GM23338 (cell line): Measurements from ENCODE around the gene MAST4. TPM values are rescaled to one million over a fixed set of nuclear protein-coding genes. Genes with fewer than 3 reads are reported as not detected.

ENCODE experiments used
- ATAC-seq: fragments of 200-7000 bp; cut with Tn5 transposase; 3 replicates; pipeline ENCODE4 v1.9.1; 2020
- DNase-seq: peaks from one replicate; pipeline ENCODE4 v3.0.0-alpha.2; 2015; ENCODE audit warnings: low spot score
- H2AFZ ChIP-seq: fragments of 200-600 bp; sonication (generic); 2 replicates; pipeline ENCODE4 v1.8.0; 2016; ENCODE audit warnings: antibody characterized with exemption, mild to moderate bottlenecking, moderate library complexity
- H3F3A ChIP-seq: fragments of 200-600 bp; sonication (generic); replicated peaks from 2 replicates; pipeline ENCODE4 v1.8.0; 2017; ENCODE audit warnings: antibody characterized with exemption, mixed run types, low read depth
- H3K27ac ChIP-seq: fragments of 200-600 bp; sonication (generic); 2 replicates; pipeline ENCODE4 v1.6.1; 2016; ENCODE audit warnings: low read depth
- H3K27me3 ChIP-seq: fragments of 200-600 bp; sonication (generic); 2 replicates; pipeline ENCODE4 v1.8.0; 2016; ENCODE audit warnings: mild to moderate bottlenecking, mixed run types, moderate library complexity; ENCODE audit not compliant: insufficient read depth
- H3K36me3 ChIP-seq: fragments of 200-600 bp; sonication (generic); 2 replicates; pipeline ENCODE4 v1.8.0; 2016; ENCODE audit warnings: mild to moderate bottlenecking; ENCODE audit not compliant: insufficient read depth
- H3K4me1 ChIP-seq: fragments of 200-600 bp; sonication (generic); 2 replicates; pipeline ENCODE4 v1.8.0; 2016; ENCODE audit warnings: mild to moderate bottlenecking, moderate library complexity; ENCODE audit not compliant: insufficient read depth
- H3K4me2 ChIP-seq: fragments of 200-600 bp; sonication (generic); 2 replicates; pipeline ENCODE4 v1.7.1; 2017; ENCODE audit warnings: mixed run types
- H3K4me3 ChIP-seq: fragments of 200-600 bp; sonication (generic); 2 replicates; pipeline ENCODE4 v1.6.1; 2016; ENCODE audit warnings: mixed run types
- H3K79me2 ChIP-seq: fragments of 200-600 bp; sonication (generic); replicated peaks from 2 replicates; pipeline ENCODE4 v1.8.0; 2017; ENCODE audit warnings: mild to moderate bottlenecking; ENCODE audit not compliant: insufficient read depth
- H3K9me2 ChIP-seq: fragments of 200-600 bp; sonication (generic); 2 replicates; pipeline ENCODE4 v1.8.0; 2017; ENCODE audit not compliant: insufficient read depth
- H4K20me1 ChIP-seq: fragments of 200-600 bp; sonication (generic); replicated peaks from 2 replicates; pipeline ENCODE4 v1.8.0; 2017; ENCODE audit warnings: mild to moderate bottlenecking; ENCODE audit not compliant: insufficient read depth
- H3K27ac Mint-ChIP-seq: 2 replicates; pipeline ENCODE4 v1.8.0; 2020; ENCODE audit warnings: inconsistent platforms, mild to moderate bottlenecking, moderate library complexity, mixed read lengths
- H3K27me3 Mint-ChIP-seq: 3 replicates; pipeline ENCODE4 v1.8.0; 2022; ENCODE audit warnings: low read depth, mild to moderate bottlenecking, moderate library complexity, mixed read lengths, inconsistent platforms; ENCODE audit not compliant: insufficient read depth, poor library complexity
- H3K36me3 Mint-ChIP-seq: 3 replicates; pipeline ENCODE4 v1.8.0; 2021; ENCODE audit warnings: low read depth, mild to moderate bottlenecking, inconsistent platforms, moderate library complexity, mixed read lengths
- H3K4me1 Mint-ChIP-seq: 3 replicates; pipeline ENCODE4 v1.8.0; 2020; ENCODE audit warnings: mild to moderate bottlenecking, inconsistent platforms, mixed read lengths
- H3K4me3 Mint-ChIP-seq: 3 replicates; pipeline ENCODE4 v1.8.0; 2021; ENCODE audit warnings: moderate library complexity, mild to moderate bottlenecking, inconsistent platforms, mixed read lengths
- H3K9me3 Mint-ChIP-seq: 3 replicates; pipeline ENCODE4 v1.8.0; 2020; ENCODE audit warnings: moderate library complexity, mild to moderate bottlenecking, inconsistent platforms, mixed read lengths
- CTCF ChIP-seq, 2 experiments: fragments of 200-600 bp in 1 of 2; sonication (generic) in 1 of 2; conservative IDR thresholded peaks; 2 replicates each; pipeline versions ENCODE4 v1.5.1 to v1.6.1; 2016 to 2017; ENCODE audit warnings: antibody characterized with exemption in 2 of 2, low read depth in 2 of 2, mild to moderate bottlenecking in 2 of 2, moderate library complexity in 1 of 2
- ETS1 ChIP-seq: IDR thresholded peaks from 2 replicates; pipeline ENCODE4 v1.6.1; 2016; ENCODE audit warnings: antibody characterized with exemption
- EZH2 ChIP-seq: fragments of 200-600 bp; sonication (generic); IDR thresholded peaks from one replicate; pipeline ENCODE4 v1.8.0; 2017; ENCODE audit warnings: antibody characterized with exemption, mild to moderate bottlenecking, low read depth; ENCODE audit not compliant: unreplicated experiment
- EZH2phosphoT487 ChIP-seq: fragments of 200-600 bp; sonication (generic); IDR thresholded peaks from one replicate; pipeline ENCODE4 v1.8.1; 2018; ENCODE audit warnings: antibody characterized with exemption; ENCODE audit not compliant: unreplicated experiment
- JUNB ChIP-seq: IDR thresholded peaks from one replicate; pipeline ENCODE4 v1.6.1; 2016; ENCODE audit warnings: antibody characterized with exemption; ENCODE audit not compliant: unreplicated experiment
- NANOG ChIP-seq: IDR thresholded peaks from 2 replicates; pipeline ENCODE4 v1.6.1; 2016; ENCODE audit warnings: antibody characterized with exemption, borderline replicate concordance
- REST ChIP-seq: IDR thresholded peaks from one replicate; pipeline ENCODE4 v1.6.1; 2018; ENCODE audit warnings: antibody characterized with exemption; ENCODE audit not compliant: unreplicated experiment
- STAT1 ChIP-seq: IDR thresholded peaks from one replicate; pipeline ENCODE4 v1.6.1; 2016; ENCODE audit warnings: antibody characterized with exemption; ENCODE audit not compliant: unreplicated experiment
- ZNF114 ChIP-seq: fragments of 250-450 bp; sonication (Bioruptor Pico); IDR thresholded peaks from 2 replicates; pipeline ENCODE4 v1.5.0; 2020; ENCODE audit warnings: mild to moderate bottlenecking, moderate library complexity
- ZNF331 ChIP-seq: fragments of 250-450 bp; sonication (Bioruptor Pico); IDR thresholded peaks from 2 replicates; pipeline ENCODE4 v1.5.0; 2020; ENCODE audit warnings: low read depth, mild to moderate bottlenecking, moderate library complexity
- polyA plus RNA-seq: library from polyadenylated mRNA; unstranded; fragments of >200 nt; fragmentation: Nextera tagmentation; extraction: Ambion mirVana; gene quantifications from 2 replicates; pipeline ENCODE4 v1.2.1, GENCODE V29; 2016
- total RNA-seq: library from RNA; depleted of rRNA; stranded (reverse); fragments of >200 nt; shearing (Covaris generic); gene quantifications from 2 replicates; pipeline ENCODE4 v1.2.3, GENCODE V29; 2014

The MAST4 gene
- total and polyA plus RNA-seq, 2 experiments from 2014 or later, result 3.6 to 8.5 TPM

DNA sequence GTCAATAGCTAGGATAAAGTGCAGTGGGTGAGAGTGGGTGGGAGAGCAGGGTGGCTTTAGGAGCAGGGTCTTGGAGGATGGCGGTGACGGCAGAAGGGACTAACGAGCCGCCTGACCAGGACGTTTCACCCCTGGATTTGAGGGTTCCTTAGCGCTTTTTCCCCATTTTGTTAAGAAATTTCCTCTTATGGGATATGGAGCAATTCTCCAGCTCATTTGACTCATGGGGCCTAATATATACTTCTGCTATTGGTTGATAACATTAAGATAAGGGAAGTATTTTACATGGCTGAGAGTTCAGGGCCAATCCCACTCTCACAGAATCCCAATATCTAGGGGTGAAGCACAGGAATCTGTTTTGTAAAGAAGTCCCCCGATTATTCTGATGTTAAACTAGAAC is 582.8 kb downstream of the MAST4 start (continued):
- no peak for TF ChIP-seq REST
- TF ChIP-seq ZNF331 (CRISPR knock-in tag), result no peak

DNA sequence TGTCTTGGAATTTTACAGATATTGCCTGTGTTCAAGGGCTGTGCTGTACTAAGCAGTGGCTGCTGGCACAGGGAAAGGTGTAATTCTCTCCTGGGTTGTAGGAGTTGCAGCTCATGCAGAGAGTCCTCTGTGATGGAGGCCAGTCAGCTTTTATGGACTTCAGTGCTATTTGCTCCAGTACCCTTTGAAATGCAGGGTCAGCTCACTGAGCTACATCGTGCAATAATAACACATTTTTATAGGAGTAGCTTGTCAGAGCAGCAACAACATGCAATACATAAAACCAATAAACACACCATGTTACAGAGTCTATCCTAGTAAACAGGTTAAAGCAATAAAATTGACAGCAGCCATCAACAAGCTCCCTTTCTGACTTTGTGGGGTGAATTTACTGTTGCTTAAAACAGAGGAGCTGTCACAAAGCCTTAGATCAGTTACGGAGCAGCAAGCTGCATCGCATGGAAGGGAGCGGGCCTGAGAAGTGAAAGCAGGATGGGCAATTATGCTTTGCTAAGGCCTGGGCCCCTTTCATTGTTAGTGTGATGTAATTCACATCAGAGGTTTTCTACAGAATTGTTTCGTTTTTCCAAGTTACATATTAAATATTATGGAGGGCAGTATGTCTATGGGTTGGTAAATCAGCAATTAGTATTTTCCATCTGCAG is 583.6 kb downstream of the MAST4 start:
- peaks cover 14% of the 10 kb centered on the region; the same call in 1 of the 2 replicates for H3K4me1 ChIP-seq
- H3K27ac ChIP-seq, result no peak overlapping the region
- no peak for TF ChIP-seq EZH2phosphoT487
- no peak for TF ChIP-seq JUNB
- no peak for TF ChIP-seq NANOG
- TF ChIP-seq CTCF (conservative IDR thresholded peaks at IDR 0.05; ENCODE audit: low read depth in 2 of 2), result no peak
- no peak for TF ChIP-seq EZH2
- TF ChIP-seq STAT1, result no peak
- TF ChIP-seq ZNF114, result no peak
- no peak for TF ChIP-seq ETS1
- no peak for TF ChIP-seq REST

More for the DNA sequence above, 583.6 kb downstream of the MAST4 start:
- H3K9me2 ChIP-seq, result peaks cover 14% of the 10 kb centered on the region
- Mint-ChIP-seq H3K4me1 (peaks cover 21% of the 10 kb centered on the region), H3K9me3 (peaks cover 8% of the 10 kb centered on the region), H3K27ac (no peak overlapping the region), H3K36me3 (peaks cover 8% of the 10 kb centered on the region; the same call in 2 of the 3 replicates), H3K27me3 (peaks cover 2% of the 10 kb centered on the region), H3K4me3 (no peak overlapping the region)
- DNase-seq (no peak), ATAC-seq (no peak)
- H3K4me2 ChIP-seq, result no peak overlapping the region
- H3F3A ChIP-seq, result no peaks in the 10 kb centered on the region; the same call in 1 of the 2 replicates
- H3K27me3 ChIP-seq, result no peaks in the 10 kb centered on the region
- no peak overlapping the region for H3K4me3 ChIP-seq
- H3K36me3 ChIP-seq, result no peaks in the 10 kb centered on the region; the same call in 1 of the 2 replicates
- no peak overlapping the region for H2AFZ ChIP-seq
- no peaks in the 10 kb centered on the region for H4K20me1 ChIP-seq
- H3K79me2 ChIP-seq, result no peaks in the 10 kb centered on the region
